ES-I3 (cell line): ENCODE data around the gene TRDMT1.
"Not testable (repeated sequence)": the region's sequence is repeated elsewhere in the genome, so short reads cannot be mapped to it uniquely, and the experiment has no call there.

Experiments
- H3K36me3 ChIP-seq: 2 replicates; pipeline ENCODE4 v1.6.1; 2013; ENCODE audit warnings: mild to moderate bottlenecking, low read length, control low read depth, moderate library complexity; ENCODE audit not compliant: insufficient read depth
- H3K4me1 ChIP-seq: 2 replicates; pipeline ENCODE4 v1.6.1; 2013; ENCODE audit warnings: mild to moderate bottlenecking, control low read depth, low read length; ENCODE audit not compliant: insufficient read depth
- H3K9ac ChIP-seq: 2 replicates; pipeline ENCODE4 v1.6.1; 2013; ENCODE audit warnings: low read depth, mild to moderate bottlenecking, low read length, moderate library complexity
- H3K9me3 ChIP-seq: 2 replicates; pipeline ENCODE4 v1.6.1; 2013; ENCODE audit warnings: mild to moderate bottlenecking, low read length, moderate library complexity; ENCODE audit not compliant: control insufficient read depth, insufficient read depth

TRDMT1 gene

DNA sequence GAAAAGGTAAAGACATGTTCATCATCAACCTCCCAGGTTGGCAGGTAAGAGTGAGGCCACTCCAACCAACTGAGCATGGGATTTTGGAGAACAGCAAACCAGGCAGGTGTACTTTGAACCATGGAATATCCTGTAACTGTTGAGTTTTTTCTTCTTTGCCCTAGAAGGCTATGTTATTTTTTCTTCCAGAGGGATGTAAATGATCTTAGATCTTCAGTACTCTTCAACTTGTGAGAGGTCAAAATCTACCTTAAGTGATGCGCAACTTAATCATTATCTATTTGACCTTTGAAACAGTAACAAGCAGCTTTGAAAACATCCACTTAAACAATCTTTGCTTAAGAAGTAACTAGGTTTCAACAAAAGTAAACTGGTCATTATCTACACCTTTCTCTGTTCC is 71.7 kb downstream of the TRDMT1 start, which contains the start of gene CUBN:
CUBN (minus strand) TSS at position 71 of the 400 bp plus-strand sequence; CDS start at position 25, 46 bp downstream.
- H3K36me3 ChIP-seq, result no peaks in the 10 kb centered on the region

DNA sequence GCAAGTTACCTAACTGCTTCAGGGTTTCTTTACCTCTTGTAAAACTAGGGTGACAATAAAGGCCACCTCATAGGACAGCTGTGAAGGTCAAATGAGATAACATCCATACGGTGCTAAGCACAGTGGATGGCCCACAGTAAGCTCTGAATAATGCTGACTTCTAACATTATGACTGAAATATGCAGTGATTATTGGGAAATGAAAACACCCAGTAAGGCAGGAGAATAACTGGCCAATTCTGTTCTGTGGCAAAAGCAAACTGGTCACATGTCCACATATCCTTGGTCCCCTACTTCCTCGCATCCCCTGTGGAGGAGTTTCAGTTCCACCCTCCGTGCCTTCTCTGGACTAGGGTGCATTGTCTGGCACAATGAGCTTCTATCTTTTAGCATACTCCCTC is 73.2 kb downstream of the TRDMT1 start:
- Histone ChIP-seq H3K9me3 (no peaks in the 10 kb centered on the region), H3K36me3 (no peaks in the 10 kb centered on the region), H3K4me1 (peaks cover 10% of the 10 kb centered on the region), H3K9ac (no peak overlapping the region)

More for the DNA sequence above, 71.7 kb downstream of the TRDMT1 start, which contains the start of gene CUBN:
- no peaks in the 10 kb centered on the region for H3K9me3 ChIP-seq
- 0 out of 2 replicates have a peak, but pooled peaks cover 3% of the 10 kb centered on the region for H3K4me1 ChIP-seq
- no peak within 1 kb of the TSS for H3K9ac ChIP-seq

DNA sequence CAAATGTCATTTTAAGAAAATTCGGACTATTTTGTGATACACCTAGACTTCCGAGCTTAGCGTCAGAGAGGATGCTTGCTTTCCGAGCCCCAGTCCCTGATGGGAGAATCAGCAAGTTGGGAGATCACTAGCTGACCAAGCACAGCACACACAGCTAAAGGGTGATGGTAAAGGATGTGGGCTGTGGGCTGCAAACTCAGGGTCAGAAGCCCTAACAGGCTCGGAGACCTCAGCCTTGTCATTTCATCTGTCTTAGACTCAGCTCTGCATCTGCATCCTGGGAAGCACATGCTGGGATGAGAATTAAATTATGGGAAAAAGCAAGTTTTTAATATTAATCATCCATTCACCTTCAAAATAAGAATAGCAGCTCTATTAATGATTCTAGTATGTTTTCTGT is 75.1 kb downstream of the TRDMT1 start:
- H3K9me3 ChIP-seq, result no peaks in the 10 kb centered on the region
- H3K9ac ChIP-seq, result no peak overlapping the region
- peaks cover 16% of the 10 kb centered on the region for H3K4me1 ChIP-seq
- H3K36me3 ChIP-seq, result no peaks in the 10 kb centered on the region

- Histone ChIP-seq H3K36me3 (no peaks in the 10 kb centered on the region), H3K9ac (no peak overlapping the region), H3K4me1 (peaks cover 16% of the 10 kb centered on the region), H3K9me3 (no peaks in the 10 kb centered on the region)
Measured at GRCh38 chr10:17125206-17125893, 76.1 kb downstream of the TRDMT1 start.

DNA sequence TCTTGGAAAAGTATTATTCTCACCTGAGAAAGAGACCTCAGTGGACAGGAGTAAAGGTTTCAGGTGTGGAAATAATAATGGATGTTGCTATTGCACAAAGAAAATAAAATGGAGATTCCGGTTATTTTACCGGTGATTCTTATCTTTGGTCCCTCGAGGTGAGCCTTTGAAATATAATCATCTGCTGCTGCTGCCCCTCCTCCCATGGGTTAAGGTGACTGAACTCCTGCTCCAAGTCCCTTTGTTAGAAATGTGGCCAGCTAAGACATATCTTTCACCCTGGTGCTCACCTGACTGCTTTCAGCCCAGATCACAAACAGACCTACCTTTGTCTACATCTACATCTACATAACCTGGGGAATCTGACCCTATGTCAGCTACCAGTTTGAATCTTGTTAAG is 77.5 kb downstream of the TRDMT1 start:
- H3K36me3 ChIP-seq, result no peaks in the 10 kb centered on the region
- no peak overlapping the region for H3K9ac ChIP-seq
- H3K4me1 ChIP-seq, result peaks cover 16% of the 10 kb centered on the region
- H3K9me3 ChIP-seq, result no peaks in the 10 kb centered on the region

DNA sequence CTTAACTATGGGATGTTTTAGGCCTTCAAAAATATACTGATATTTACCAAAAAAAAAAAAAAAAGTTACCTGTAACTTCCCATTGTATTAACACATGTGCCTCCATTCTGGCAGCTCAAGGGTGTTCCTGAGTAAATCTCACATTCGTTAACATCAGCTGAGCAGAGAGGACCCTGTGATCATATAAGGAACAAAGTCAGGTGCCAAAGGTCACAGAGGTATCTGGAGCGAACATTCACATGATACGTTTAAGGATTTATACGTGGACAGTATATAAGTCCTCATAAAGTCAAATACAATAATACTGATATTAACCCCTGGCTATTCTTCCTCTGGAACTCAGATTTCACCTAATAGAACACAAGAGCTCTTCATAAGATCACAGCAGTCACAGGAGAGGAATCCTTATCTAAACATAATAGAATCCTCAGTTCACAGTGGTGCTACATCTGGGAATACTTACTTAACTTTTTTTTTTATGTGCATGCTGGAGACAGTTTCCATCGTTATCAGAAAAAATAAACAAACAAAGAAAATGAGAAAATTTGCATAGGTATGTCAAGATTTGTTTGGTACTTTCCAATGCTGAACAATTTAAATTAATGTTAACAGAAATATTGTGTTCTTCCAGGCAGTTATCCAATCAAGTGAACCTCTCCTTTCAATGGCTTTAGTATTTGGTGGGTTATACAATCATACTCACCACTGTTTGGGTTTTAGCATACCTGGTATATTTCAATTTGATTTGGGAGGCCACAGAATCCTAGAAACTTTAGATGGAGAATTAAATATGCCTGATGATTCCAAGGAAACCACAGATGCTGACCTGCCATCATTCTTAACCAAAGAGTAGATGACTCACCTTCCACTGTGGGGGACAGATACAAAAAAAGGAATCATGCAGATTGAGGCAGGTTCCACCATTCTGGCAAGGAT is 78.5 kb downstream of the TRDMT1 start:
- Histone ChIP-seq H3K9ac (no peak overlapping the region), H3K4me1 (peaks cover 16% of the 10 kb centered on the region)

DNA sequence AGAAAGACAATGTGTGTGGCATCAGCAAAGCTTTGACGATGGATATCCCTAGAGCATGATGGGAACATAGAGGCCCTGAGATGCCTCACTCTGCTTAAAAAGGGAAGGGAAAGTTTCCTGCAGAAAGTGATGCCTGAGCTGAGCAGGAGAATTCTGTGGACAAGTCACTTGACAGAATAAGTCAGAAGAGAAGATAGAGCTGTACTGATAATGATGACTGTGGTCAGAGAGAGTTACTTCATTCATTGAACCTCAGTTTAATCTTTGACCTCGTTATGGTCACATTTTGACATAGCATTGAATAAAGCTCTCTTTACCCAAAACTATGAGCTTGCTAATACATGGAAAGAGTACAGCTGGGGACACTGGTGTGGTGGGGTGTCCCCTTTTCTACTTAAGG is 79.4 kb downstream of the TRDMT1 start:
- H3K36me3 ChIP-seq, result no peaks in the 10 kb centered on the region
- H3K4me1 ChIP-seq, result peaks cover 16% of the 10 kb centered on the region
- H3K9ac ChIP-seq, result no peak overlapping the region
- H3K9me3 ChIP-seq, result no peaks in the 10 kb centered on the region

More for the DNA sequence above, 78.5 kb downstream of the TRDMT1 start:
- H3K36me3 ChIP-seq, result no peaks in the 10 kb centered on the region
- no peaks in the 10 kb centered on the region for H3K9me3 ChIP-seq

- Histone ChIP-seq H3K9me3 (no peaks in the 10 kb centered on the region), H3K4me1 (peaks cover 17% of the 10 kb centered on the region), H3K9ac (no peak overlapping the region), H3K36me3 (no peaks in the 10 kb centered on the region)
Measured at GRCh38 chr10:17120694-17121093, 80.8 kb downstream of the TRDMT1 start.

GRCh38 chr10:17119845-17120244 is 81.6 kb downstream of the TRDMT1 start:
- no peaks in the 10 kb centered on the region for H3K36me3 ChIP-seq
- peaks cover 19% of the 10 kb centered on the region for H3K4me1 ChIP-seq
- H3K9ac ChIP-seq, result no peak overlapping the region
- H3K9me3 ChIP-seq, result no peaks in the 10 kb centered on the region

- H3K4me1 ChIP-seq, result 0 out of 2 replicates have a peak, but pooled peaks cover 3% of the 10 kb centered on the region
- H3K9ac ChIP-seq, result no peak overlapping the region
- no peaks in the 10 kb centered on the region for H3K9me3 ChIP-seq
- H3K36me3 ChIP-seq, result no peaks in the 10 kb centered on the region
Measured at GRCh38 chr10:17116193-17116592, 85.3 kb downstream of the TRDMT1 start.

DNA sequence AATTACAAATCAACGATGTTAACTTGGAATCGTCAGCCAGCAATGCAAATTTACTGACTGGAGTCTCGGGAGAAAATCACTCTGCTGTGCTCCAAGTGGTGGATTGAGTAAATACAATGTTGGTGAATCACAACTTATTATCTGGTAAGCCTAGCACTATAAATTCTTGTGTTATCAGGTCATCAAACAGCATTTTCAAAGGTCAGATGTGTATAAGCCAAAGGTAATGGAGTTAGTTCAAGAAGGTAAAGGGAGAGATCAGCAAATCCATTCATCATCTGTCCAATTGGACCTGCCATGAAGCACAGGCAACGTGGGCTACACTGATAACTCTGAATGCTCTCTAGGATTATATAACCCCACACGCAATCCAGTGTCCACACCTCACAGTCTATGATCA is 85.8 kb downstream of the TRDMT1 start:
- Histone ChIP-seq H3K9ac (no peak overlapping the region), H3K4me1 (0 out of 2 replicates have a peak, but pooled peaks cover 3% of the 10 kb centered on the region), H3K9me3 (no peaks in the 10 kb centered on the region), H3K36me3 (no peaks in the 10 kb centered on the region)

DNA sequence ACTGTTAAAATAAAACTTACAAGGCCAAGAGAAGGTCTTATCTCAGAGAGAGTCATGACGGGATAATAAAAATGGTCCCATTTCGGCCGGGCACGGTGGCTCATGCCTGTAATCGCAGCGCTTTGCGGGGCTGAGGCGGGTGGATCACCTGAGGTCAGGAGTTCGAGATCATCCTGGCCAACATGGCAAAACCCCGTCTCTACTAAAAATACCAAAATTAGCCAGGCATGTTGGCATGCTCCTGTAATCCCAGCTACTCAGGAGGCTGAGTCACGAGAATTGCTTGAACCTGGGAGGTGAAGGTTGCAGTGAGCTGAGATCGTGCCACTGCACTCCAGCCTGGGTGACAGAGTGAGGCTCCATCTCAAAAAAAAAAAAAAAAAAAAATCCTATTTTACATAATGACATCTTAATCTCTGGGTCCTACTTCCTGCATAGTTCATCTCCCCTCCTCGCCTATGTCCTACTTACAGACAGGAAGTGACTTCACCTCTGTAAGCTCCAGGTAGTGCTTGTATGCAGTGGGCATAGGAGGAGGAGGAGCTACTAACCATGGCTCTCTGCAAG is 86.5 kb downstream of the TRDMT1 start:
- not testable (repeated sequence) for H3K4me1 ChIP-seq, H3K9ac ChIP-seq, H3K9me3 ChIP-seq, H3K36me3 ChIP-seq

- Histone ChIP-seq H3K36me3 (no peaks in the 10 kb centered on the region), H3K9me3 (no peaks in the 10 kb centered on the region), H3K4me1 (0 out of 2 replicates have a peak, but pooled peaks cover 3% of the 10 kb centered on the region), H3K9ac (no peak overlapping the region)
Measured at GRCh38 chr10:17113889-17114540, 87.5 kb downstream of the TRDMT1 start.

DNA sequence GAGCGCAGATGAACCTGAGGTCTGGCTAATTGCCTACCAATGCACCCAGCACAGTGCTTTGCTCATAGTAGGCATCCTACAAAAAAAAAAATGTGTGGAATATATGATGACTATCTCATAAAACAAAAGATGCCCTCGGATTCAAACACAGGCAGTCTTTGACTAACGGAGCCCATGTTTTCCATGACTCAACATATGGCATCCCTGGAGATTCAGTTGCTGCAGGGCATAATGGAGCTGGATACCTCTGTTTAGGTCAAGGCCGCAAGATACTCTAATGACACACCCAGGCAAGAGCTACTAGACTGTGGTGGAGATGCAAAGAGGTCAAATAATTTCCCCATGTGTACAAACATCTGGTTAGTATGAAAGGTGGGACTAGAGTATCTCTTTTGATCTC is 88.1 kb downstream of the TRDMT1 start:
- Histone ChIP-seq H3K9me3 (no peaks in the 10 kb centered on the region), H3K4me1 (0 out of 2 replicates have a peak, but pooled peaks cover 3% of the 10 kb centered on the region), H3K9ac (no peak overlapping the region), H3K36me3 (no peaks in the 10 kb centered on the region)
